Muscle layer of colon (tissue), 2 donors: ENCODE measurements around the gene TMEM132E.

ENCODE experiments used
- H3K27ac ChIP-seq: one replicate; pipeline ENCODE4 v1.7.0; 2013; ENCODE audit warnings: low read depth, mild to moderate bottlenecking, low read length, moderate library complexity
- H3K27me3 ChIP-seq, 2 donors: one replicate each; pipeline ENCODE4 v1.7.0; 2013; ENCODE audit warnings: low read length in 2 of 2, mild to moderate bottlenecking in 2 of 2; ENCODE audit not compliant: insufficient read depth in 2 of 2, control insufficient read depth in 1 of 2
- H3K36me3 ChIP-seq: one replicate; pipeline ENCODE4 v1.7.0; 2013; ENCODE audit warnings: mild to moderate bottlenecking, low read length; ENCODE audit not compliant: insufficient read depth
- H3K4me1 ChIP-seq: one replicate; pipeline ENCODE4 v1.7.0; 2013; ENCODE audit warnings: mild to moderate bottlenecking, low read length; ENCODE audit not compliant: insufficient read depth
- H3K4me3 ChIP-seq, 2 donors: one replicate each; pipeline ENCODE4 v1.7.0; 2013; ENCODE audit warnings: low read length in 2 of 2, low read depth in 1 of 2, mild to moderate bottlenecking in 1 of 2, moderate library complexity in 1 of 2
- H3K9ac ChIP-seq: one replicate; pipeline ENCODE4 v1.7.0; 2013; ENCODE audit warnings: low read length
- H3K9me3 ChIP-seq: one replicate; pipeline ENCODE4 v1.7.0; 2013; ENCODE audit warnings: mild to moderate bottlenecking, low read length
- donor health status: abdominal sarcoma.
- donor health status: Adenocarcinoma of cecum.

Gene TMEM132E

GRCh38 chr17:34582901-34583245, 3.5 kb downstream of the TMEM132E start:
- peaks cover 21% of the 10 kb centered on the region for H3K4me1 ChIP-seq
- H3K4me3 ChIP-seq: no peak overlapping the region
- H3K9me3 ChIP-seq: no peaks in the 10 kb centered on the region
- no peaks in the 10 kb centered on the region for H3K36me3 ChIP-seq
- peaks cover 38 to 75% of the 10 kb centered on the region in 2 donors for H3K27me3 ChIP-seq
- no peak overlapping the region for H3K9ac ChIP-seq
- no peak overlapping the region for H3K27ac ChIP-seq

DNA sequence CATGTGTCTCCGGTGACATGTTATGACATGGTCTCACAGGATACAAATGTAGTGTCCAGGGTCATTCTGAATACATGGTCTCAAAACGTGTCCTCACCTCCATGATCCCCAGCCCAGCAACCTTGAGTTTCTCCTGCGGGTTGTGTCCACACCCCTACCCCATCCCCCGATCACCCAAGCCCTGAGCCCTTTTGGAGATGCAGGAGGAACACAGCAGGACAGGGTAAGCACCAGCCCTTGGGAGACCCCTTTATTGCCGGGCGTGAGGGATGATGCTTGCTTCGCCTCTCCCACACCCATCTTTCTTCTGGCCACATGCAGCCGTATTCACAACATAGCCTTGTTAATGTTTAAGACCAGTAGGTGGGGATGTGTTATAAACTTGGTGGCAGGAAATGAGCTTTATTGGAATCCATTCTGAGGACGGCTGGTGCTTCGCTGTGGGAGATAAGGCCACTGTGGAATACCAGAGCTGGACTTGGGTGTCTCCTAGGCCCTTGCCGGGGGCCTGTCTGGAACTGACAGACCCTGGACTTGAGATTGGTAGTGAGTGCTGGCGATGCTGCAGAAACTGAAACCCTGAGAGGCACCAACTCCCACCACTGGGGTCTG, 5.5 kb downstream of the TMEM132E start:
- H3K4me1 ChIP-seq: peaks cover 14% of the 10 kb centered on the region
- H3K36me3 ChIP-seq: no peaks in the 10 kb centered on the region
- H3K9me3 ChIP-seq: no peaks in the 10 kb centered on the region
- no peak overlapping the region for H3K4me3 ChIP-seq
- peaks cover 27 to 55% of the 10 kb centered on the region in 2 donors for H3K27me3 ChIP-seq
- H3K27ac ChIP-seq: no peak overlapping the region
- no peak overlapping the region for H3K9ac ChIP-seq

DNA sequence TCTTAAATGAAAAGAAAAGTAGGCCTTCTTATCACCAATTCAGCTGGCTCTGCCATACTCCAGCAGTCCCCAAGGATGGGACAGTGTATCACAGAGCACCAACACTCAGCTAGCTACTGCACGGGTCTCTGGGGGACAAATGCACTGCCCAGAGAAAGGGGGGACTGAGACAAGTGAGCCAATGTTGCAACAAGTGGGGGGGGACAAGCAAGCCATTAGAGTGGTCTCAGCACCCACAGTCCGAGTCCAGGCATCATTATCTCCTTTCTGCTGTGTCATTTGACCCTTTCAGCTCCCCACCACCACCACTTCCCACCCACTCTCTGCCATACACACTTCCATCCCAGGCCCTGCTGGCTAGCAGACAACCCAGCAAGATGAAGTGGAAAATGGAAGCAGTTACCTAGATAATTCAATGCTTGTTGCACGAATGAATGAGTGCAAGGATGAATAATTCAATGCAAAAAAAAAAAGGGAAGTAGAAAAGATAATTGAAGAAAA, 7.0 kb downstream of the TMEM132E start:
- peaks cover 17 to 40% of the 10 kb centered on the region in 2 donors for H3K27me3 ChIP-seq
- no peak overlapping the region for H3K4me3 ChIP-seq
- no peak overlapping the region for H3K9ac ChIP-seq
- no peak overlapping the region for H3K27ac ChIP-seq
- no peaks in the 10 kb centered on the region for H3K4me1 ChIP-seq
- H3K9me3 ChIP-seq: no peaks in the 10 kb centered on the region
- H3K36me3 ChIP-seq: no peaks in the 10 kb centered on the region

- Histone ChIP-seq H3K27ac (no peak overlapping the region), H3K27me3 (peaks cover 12 to 21% of the 10 kb centered on the region in 2 donors), H3K4me1 (no peaks in the 10 kb centered on the region), H3K36me3 (no peaks in the 10 kb centered on the region), H3K9me3 (no peaks in the 10 kb centered on the region), H3K4me3 (no peak overlapping the region), H3K9ac (no peak overlapping the region)
These were observed 8.9 kb downstream of the TMEM132E start for GRCh38 chr17:34588266-34588665.

DNA sequence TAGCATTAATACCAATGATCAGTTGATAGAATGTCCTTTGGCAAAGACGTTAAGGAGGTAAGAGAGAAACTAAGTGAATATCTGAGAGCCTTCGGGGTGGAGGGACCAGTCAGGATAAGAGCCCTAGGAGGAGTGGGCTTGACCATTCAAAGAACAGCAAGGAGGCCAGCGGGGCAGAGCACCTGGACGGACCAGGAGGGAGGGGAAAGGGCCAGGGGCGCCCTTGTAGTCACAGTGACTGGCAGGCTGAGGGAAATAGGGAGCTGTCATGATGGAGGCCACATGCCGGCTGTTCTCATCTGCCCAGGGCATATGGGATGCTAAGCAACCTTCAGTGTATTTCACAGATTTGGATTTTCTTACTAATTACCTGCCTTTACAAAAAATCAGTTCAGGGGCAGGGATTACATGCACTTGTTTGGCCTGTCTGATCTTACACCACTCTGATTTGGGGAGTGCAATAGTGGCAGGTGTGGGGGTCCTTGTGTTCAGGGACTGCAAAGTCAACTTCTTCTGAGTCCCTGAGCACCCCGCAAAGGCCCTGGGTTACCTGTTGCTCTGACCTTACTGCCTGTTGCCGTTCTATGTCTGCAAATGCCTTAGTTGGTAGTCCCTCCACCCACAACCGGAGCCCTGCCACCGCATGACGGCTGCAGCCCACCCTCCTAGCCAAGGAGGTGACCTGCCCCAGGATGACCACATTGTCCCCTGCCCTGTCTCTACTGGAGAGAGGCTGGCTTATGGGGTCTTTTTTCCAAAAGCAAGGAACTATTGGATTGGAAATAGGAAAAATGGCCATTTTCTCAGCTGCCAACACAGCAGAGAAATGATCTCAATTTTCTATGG, 10.0 kb downstream of the TMEM132E start:
- H3K27me3 ChIP-seq: peaks cover 6 to 11% of the 10 kb centered on the region in 2 donors

GRCh38 chr17:34592002-34592401, 12.6 kb downstream of the TMEM132E start:
- Histone ChIP-seq H3K27ac (no peak overlapping the region), H3K9ac (no peak overlapping the region), H3K4me1 (no peaks in the 10 kb centered on the region), H3K36me3 (no peaks in the 10 kb centered on the region), H3K9me3 (no peaks in the 10 kb centered on the region), H3K4me3 (no peak overlapping the region), H3K27me3 (peaks cover 0 to 5% of the 10 kb centered on the region in 2 donors)

More for the DNA sequence above, 10.0 kb downstream of the TMEM132E start:
- Histone ChIP-seq H3K4me3 (no peak overlapping the region), H3K9me3 (no peaks in the 10 kb centered on the region), H3K27ac (no peak overlapping the region), H3K9ac (no peak overlapping the region), H3K4me1 (no peaks in the 10 kb centered on the region), H3K36me3 (no peaks in the 10 kb centered on the region)

DNA sequence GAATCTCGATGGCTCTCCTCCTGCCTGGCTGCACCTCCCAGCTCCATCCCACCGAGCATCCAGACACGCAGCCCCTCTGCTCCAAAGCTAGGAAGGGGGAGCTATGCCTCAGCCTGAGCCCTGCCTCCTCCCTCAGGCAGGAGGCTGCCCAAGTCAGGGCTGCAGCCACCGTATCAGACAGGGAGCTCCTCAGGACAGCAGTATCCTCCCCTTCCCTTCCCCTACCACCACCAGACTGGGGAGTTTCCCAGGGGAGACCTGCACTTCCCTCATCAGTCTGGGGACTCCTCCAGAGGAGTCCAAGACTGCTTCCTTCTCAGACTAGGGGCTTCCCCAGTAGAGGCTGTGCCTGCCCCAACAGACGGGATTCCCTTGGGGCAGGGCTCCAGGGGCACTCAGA, 17.5 kb downstream of the TMEM132E start:
- Histone ChIP-seq H3K9me3 (no peaks in the 10 kb centered on the region), H3K36me3 (no peaks in the 10 kb centered on the region), H3K4me3 (no peak overlapping the region), H3K27ac (no peak overlapping the region), H3K9ac (no peak overlapping the region), H3K4me1 (no peaks in the 10 kb centered on the region), H3K27me3 (peaks cover 0 to 5% of the 10 kb centered on the region in 2 donors)

GRCh38 chr17:34598161-34598776, 18.9 kb downstream of the TMEM132E start:
- no peaks in the 10 kb centered on the region for H3K4me1 ChIP-seq
- H3K4me3 ChIP-seq: no peak overlapping the region
- H3K27ac ChIP-seq: no peak overlapping the region
- H3K9me3 ChIP-seq: no peaks in the 10 kb centered on the region
- no peaks in the 10 kb centered on the region for H3K36me3 ChIP-seq
- H3K27me3 ChIP-seq: peaks cover 0 to 5% of the 10 kb centered on the region in 2 donors
- no peak overlapping the region for H3K9ac ChIP-seq

DNA sequence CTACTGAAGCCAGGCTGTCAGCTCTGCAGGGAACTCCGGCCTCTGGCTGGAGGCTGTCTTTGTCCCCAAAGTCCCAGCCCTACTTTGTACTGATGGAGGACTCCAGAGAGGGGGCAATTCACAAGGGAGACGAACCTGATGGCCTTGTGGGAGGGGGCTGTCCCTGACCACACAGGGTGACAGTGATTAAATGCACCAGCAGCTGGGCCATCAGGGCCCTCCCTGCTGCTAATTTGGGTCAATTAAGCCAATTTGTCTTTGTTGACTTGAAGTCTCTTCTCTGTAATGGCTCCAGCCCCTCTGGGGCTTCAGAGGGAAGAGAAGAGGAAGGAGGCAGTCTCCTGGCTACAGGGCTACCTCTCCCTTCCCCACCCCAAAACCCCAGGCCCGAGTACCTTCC, 22.0 kb downstream of the TMEM132E start:
- Histone ChIP-seq H3K9ac (no peak overlapping the region), H3K27me3 (peaks cover 0 to 2% of the 10 kb centered on the region in 2 donors), H3K4me3 (no peak overlapping the region), H3K27ac (no peak overlapping the region), H3K9me3 (no peaks in the 10 kb centered on the region), H3K36me3 (no peaks in the 10 kb centered on the region), H3K4me1 (no peaks in the 10 kb centered on the region)

DNA sequence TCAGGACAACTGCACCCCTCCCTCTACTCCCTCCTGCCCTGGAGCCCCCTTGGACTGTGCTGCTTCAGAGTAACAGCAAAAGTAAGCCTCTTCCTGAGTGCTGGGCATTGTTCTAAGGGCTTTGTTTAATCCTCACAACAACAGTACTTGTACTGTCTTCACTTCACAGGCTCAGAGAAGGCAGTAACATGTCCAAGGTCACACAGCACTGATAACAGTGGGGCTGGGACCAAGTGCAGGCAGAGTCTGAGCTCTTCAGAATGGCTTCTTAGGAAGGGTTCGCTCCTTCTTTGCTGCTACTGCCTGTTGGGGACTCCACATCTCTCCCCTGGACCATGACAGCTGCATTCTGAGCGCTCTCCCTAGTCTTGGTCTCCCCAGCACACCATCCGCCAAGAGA, 24.6 kb downstream of the TMEM132E start:
- Histone ChIP-seq H3K9me3 (no peaks in the 10 kb centered on the region), H3K9ac (no peak overlapping the region), H3K27ac (no peak overlapping the region), H3K36me3 (no peaks in the 10 kb centered on the region), H3K27me3 (no peaks in the 10 kb centered on the region), H3K4me1 (no peaks in the 10 kb centered on the region), H3K4me3 (no peak overlapping the region)

- peaks cover 5 to 7% of the 10 kb centered on the region in 2 donors for H3K27me3 ChIP-seq
- no peak overlapping the region for H3K27ac ChIP-seq
- no peaks in the 10 kb centered on the region for H3K36me3 ChIP-seq
- H3K4me1 ChIP-seq: no peaks in the 10 kb centered on the region
- no peak overlapping the region for H3K9ac ChIP-seq
- H3K9me3 ChIP-seq: no peaks in the 10 kb centered on the region
- H3K4me3 ChIP-seq: no peak overlapping the region
These were observed 27.4 kb downstream of the TMEM132E start for GRCh38 chr17:34606763-34607162.
